K562 (cell line): ENCODE results near the gene MC3R. TPM values are rescaled to one million over a fixed set of nuclear protein-coding genes. Genes with fewer than 3 reads are reported as not detected.

ENCODE experiments used
- ATAC-seq: fragments of 200-7000 bp; cut with Tn5 transposase; 3 replicates; pipeline ENCODE4 v1.9.1; 2020; ENCODE audit warnings: moderate library complexity
- BruUV-seq: library from RNA; stranded (reverse); fragments of 400-500 nt; replicated peaks from 2 replicates; lab custom pipeline; 2021; lab: Mats Ljungman, UMichigan
- CTCF ChIA-PET: fragments of 300-600 bp; formaldehyde crosslinking; extraction: SDS; loops from one replicate; lab custom pipeline; 2021; ENCODE audit warnings: low intra/inter-chr PET ratio; lab: Yijun Ruan, JAX
- POLR2A ChIA-PET: fragments of 300-600, 350-650 bp; sonication (Branson Sonifier 250); formaldehyde crosslinking; extraction: SDS; loops from one replicate; lab custom pipeline; 2021; ENCODE audit warnings: antibody characterized with exemption, inconsistent platforms; lab: Yijun Ruan, JAX
- DNase-seq, 4 experiments: peaks; one replicate each; pipeline versions ENCODE4 v3.0.0 to v3.0.0-alpha.2; 2011 to 2018; ENCODE audit warnings: low spot score in 3 of 4, mixed read lengths in 3 of 4; ENCODE audit errors: extremely low read depth in 1 of 4
- FAIRE-seq: peaks from 2 replicates; lab custom pipeline; 2011; peaks lifted over from hg19 to GRCh38; lab: Jason Lieb, UNC
- H2AFZ ChIP-seq: 2 replicates; pipeline ENCODE4 v1.6.0; 2011; ENCODE audit warnings: low read depth, low read length, control low read depth, inconsistent platforms
- H3K27ac ChIP-seq: fragments of 200-600 bp; 3 replicates; pipeline ENCODE4 v1.8.0; 2011; ENCODE audit warnings: low read depth, mild to moderate bottlenecking, control low read depth, inconsistent platforms, low read length, moderate library complexity, mixed read lengths; ENCODE audit errors: extremely low read depth
- H3K27me3 ChIP-seq, 2 experiments: fragments of 300-600 bp in 1 of 2; 2 replicates in 1 of 2; 3 replicates in 1 of 2; pipeline versions ENCODE4 v1.6.0 to v1.8.0; 2011; ENCODE audit warnings: inconsistent platforms in 2 of 2, low read length in 2 of 2, mild to moderate bottlenecking in 1 of 2, mixed read lengths in 1 of 2, moderate library complexity in 1 of 2; ENCODE audit not compliant: control insufficient read depth in 2 of 2, insufficient read depth in 2 of 2
- H3K36me3 ChIP-seq: fragments of 300-600 bp; 3 replicates; pipeline ENCODE4 v1.8.0; 2011; ENCODE audit warnings: mild to moderate bottlenecking, low read length, inconsistent platforms; ENCODE audit not compliant: control insufficient read depth, insufficient read depth
- H3K4me1 ChIP-seq, 2 experiments: fragments of 200-600 bp in 1 of 2; replicated peaks in 1 of 2; 2 replicates in 1 of 2; 3 replicates in 1 of 2; pipeline versions ENCODE4 v1.5.1 to v1.8.0; 2011; ENCODE audit warnings: inconsistent platforms in 2 of 2, low read length in 2 of 2, mild to moderate bottlenecking in 1 of 2, mixed read lengths in 1 of 2, moderate library complexity in 1 of 2; ENCODE audit not compliant: control insufficient read depth in 2 of 2, insufficient read depth in 2 of 2
- H3K4me2 ChIP-seq: 2 replicates; pipeline ENCODE4 v1.6.1; 2011; ENCODE audit warnings: low read length, control low read depth, inconsistent platforms, mixed read lengths; ENCODE audit not compliant: insufficient read depth
- H3K4me3 ChIP-seq: fragments of 200-600 bp; sonication (generic), shearing (Covaris generic); 2 replicates; pipeline ENCODE4 v1.5.1; 2016; ENCODE audit warnings: control low read depth, inconsistent platforms
- H3K79me2 ChIP-seq: fragments of 200-600 bp; 3 replicates; pipeline ENCODE4 v1.8.0; 2011; ENCODE audit warnings: low read length, inconsistent platforms; ENCODE audit not compliant: control insufficient read depth, insufficient read depth
- H3K9ac ChIP-seq, 2 experiments: 2 replicates each; pipeline versions ENCODE4 v1.6.0 to v1.6.1; 2011; ENCODE audit warnings: low read depth in 2 of 2, low read length in 2 of 2, control low read depth in 1 of 2, inconsistent platforms in 1 of 2, mild to moderate bottlenecking in 1 of 2, mixed read lengths in 1 of 2; ENCODE audit not compliant: insufficient read depth in 1 of 2
- H3K9me1 ChIP-seq: one replicate; pipeline ENCODE4 v1.6.0; 2011; ENCODE audit warnings: inconsistent platforms, mild to moderate bottlenecking, low read length, moderate library complexity; ENCODE audit not compliant: control insufficient read depth, insufficient read depth
- H3K9me3 ChIP-seq: replicated peaks from 2 replicates; pipeline ENCODE4 v1.5.1; 2011; ENCODE audit warnings: low read depth, low read length, inconsistent platforms; ENCODE audit not compliant: control insufficient read depth, insufficient read depth
- H4K20me1 ChIP-seq: replicated peaks from 2 replicates; pipeline ENCODE4 v1.6.1; 2011; ENCODE audit warnings: low read length, inconsistent platforms, mixed read lengths; ENCODE audit not compliant: control insufficient read depth, insufficient read depth
- CEBPB ChIP-seq: fragments of 450-650 bp; IDR thresholded peaks from 2 replicates; pipeline ENCODE4 v1.6.1; 2016; ENCODE audit warnings: missing genetic modification characterization, missing compliant biosample characterization
- EP400 ChIP-seq: fragments of 450-650 bp; IDR thresholded peaks from 2 replicates; pipeline ENCODE4 v1.6.1; 2017; ENCODE audit warnings: antibody characterized with exemption, mild to moderate bottlenecking, moderate library complexity
- NCOA6 ChIP-seq: fragments of 450-650 bp; IDR thresholded peaks from 2 replicates; pipeline ENCODE4 v1.6.1; 2017; ENCODE audit warnings: mild to moderate bottlenecking
- SIX5 ChIP-seq, 2 experiments: IDR thresholded peaks; 2 replicates each; pipeline ENCODE4 v1.6.1; 2011; ENCODE audit warnings: low read length in 2 of 2, borderline replicate concordance in 1 of 2, low read depth in 1 of 2, mild to moderate bottlenecking in 1 of 2, moderate library complexity in 1 of 2; ENCODE audit not compliant: insufficient read depth in 1 of 2
- SNIP1 ChIP-seq: fragments of 450-650 bp; IDR thresholded peaks from 2 replicates; pipeline ENCODE4 v1.7.1; 2017; ENCODE audit warnings: low read depth, mild to moderate bottlenecking
- TAL1 ChIP-seq: fragments of 450-650 bp; IDR thresholded peaks from 2 replicates; pipeline ENCODE4 v1.6.1; 2016; ENCODE audit warnings: mild to moderate bottlenecking
- ZNF253 ChIP-seq: fragments of 250-450 bp; sonication (Bioruptor Pico); conservative IDR thresholded peaks from 2 replicates; pipeline ENCODE4 v1.6.1; 2021; ENCODE audit warnings: mild to moderate bottlenecking
- ZNF41 ChIP-seq: fragments of 250-450 bp; sonication (Bioruptor Pico); conservative IDR thresholded peaks from 2 replicates; pipeline ENCODE4 v1.4.0; 2020; ENCODE audit warnings: mild to moderate bottlenecking
- ZNF431 ChIP-seq: sonication (generic); formaldehyde crosslinking; IDR thresholded peaks from 2 replicates; pipeline ENCODE4 v1.8.0; 2022; ENCODE audit warnings: mild to moderate bottlenecking, missing genetic modification reagents
- ZSCAN29 ChIP-seq: fragments of 450-650 bp; IDR thresholded peaks from 2 replicates; pipeline ENCODE4 v1.6.1; 2017
- in situ Hi-C: fragments of 300-500 bp; cut with MboI; formaldehyde crosslinking; loops from 4 replicates; pipeline ENCODE4 v1.15.0; 2018; ENCODE audit warnings: inconsistent platforms, mixed read lengths
- intact Hi-C: fragments of 100-400 bp; cut with micrococcal nuclease; formaldehyde crosslinking; loops from 2 replicates; pipeline ENCODE4 v1.14.2; 2022
- polyA plus RNA-seq, 8 experiments: library from polyadenylated mRNA; depleted of rRNA in 4 of 8; stranded (reverse) in 5 of 8; unstranded in 3 of 8; fragments of >200 nt; fragmentation: Nextera tagmentation in 2 of 8; fragmentation: Illumina TruSeq in 1 of 8; extraction: Ambion mirVana in 2 of 8; extraction: Trizol in 1 of 8; gene quantifications; 2 replicates each; pipeline versions ENCODE4 v1.2.1 to v1.2.3, GENCODE V29; 2011 to 2014; ENCODE audit warnings: inconsistent platforms in 1 of 8, missing spikeins in 1 of 8
- total RNA-seq, 7 experiments: library from RNA; depleted of rRNA in 6 of 7; stranded (reverse); fragments of >200 nt in 6 of 7; fragmentation: Illumina TruSeq in 2 of 7; extraction: Trizol in 2 of 7; gene quantifications; 2 replicates each; pipeline versions ENCODE4 v1.2.1 to v1.2.3, GENCODE V29; 2011 to 2021; ENCODE audit warnings: low replicate concordance in 1 of 7
- TF ChIP-seq, protein P1 (sequence below): sonication (generic); formaldehyde crosslinking; IDR thresholded peaks from 2 replicates; pipeline ENCODE4 v1.8.1; 2023; ENCODE audit warnings: mild to moderate bottlenecking, missing genetic modification reagents
- TF ChIP-seq, protein P2 (sequence below): fragments of 250-450 bp; sonication (Bioruptor Pico); IDR thresholded peaks from 2 replicates; pipeline ENCODE4 v1.5.0; 2022; ENCODE audit warnings: mild to moderate bottlenecking
- TF ChIP-seq, protein P3 (sequence below): fragments of 450-650 bp; conservative IDR thresholded peaks from 2 replicates; pipeline ENCODE4 v1.6.1; 2016; ENCODE audit warnings: missing genetic modification characterization, low read depth, mild to moderate bottlenecking, missing compliant biosample characterization, moderate library complexity
- TF ChIP-seq, protein P4 (sequence below): sonication (generic); formaldehyde crosslinking; IDR thresholded peaks from 2 replicates; pipeline ENCODE4 v1.8.0; 2023; ENCODE audit warnings: mild to moderate bottlenecking, missing genetic modification reagents
- TF ChIP-seq, protein P5 (sequence below): sonication (generic); IDR thresholded peaks from 2 replicates; pipeline ENCODE4 v1.6.1; 2016

Gene MC3R
- total and polyA plus RNA-seq, 9 of the 15 experiments (the other 6 are each of a cell fraction or from before 2014, with no cell fraction given) = not detected

DNA sequence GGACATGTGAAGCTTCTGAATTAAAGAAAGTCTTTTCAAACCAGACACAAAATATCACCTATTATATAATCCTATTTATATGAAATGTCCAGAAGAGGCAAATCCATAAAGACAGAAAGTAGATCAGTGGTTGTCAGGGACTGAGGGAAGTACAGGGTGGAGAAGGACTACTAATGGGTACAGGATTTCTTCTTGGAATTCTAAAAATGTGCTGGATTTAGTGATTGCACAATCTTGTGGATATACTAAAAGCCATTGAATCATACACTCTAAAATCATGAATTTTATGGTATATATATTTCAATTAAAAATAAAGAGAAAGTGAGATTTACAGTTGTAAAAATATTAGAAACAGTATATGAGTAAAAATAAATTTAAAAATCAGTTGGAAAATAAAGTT lies 18.7 kb upstream of the MC3R start:
- H3K4me3 ChIP-seq = no peak overlapping the region
- intact Hi-C loops = no loop called here
- H3K9ac ChIP-seq = no peak overlapping the region
- no peaks in the 10 kb centered on the region for H3K4me1 ChIP-seq
- H3K27ac ChIP-seq = no peak overlapping the region
- no peaks in the 10 kb centered on the region for H3K27me3 ChIP-seq
- no peaks in the 10 kb centered on the region for H3K36me3 ChIP-seq
- no peak overlapping the region for H2AFZ ChIP-seq
- H3K9me1 ChIP-seq = no peaks in the 10 kb centered on the region
- no peak for ATAC-seq
- in situ Hi-C loops = loop anchor here (25.0 kb wide), 1 partner anchor 1568 kb away; no protein-coding TSS in a partner anchor
- BruUV-seq = no TSS peak
- ChIA-PET POLR2A (interaction anchor here (0.6 kb wide), 1 partner anchor 878 kb away, joined by 4 read pairs; no protein-coding TSS in a partner anchor), CTCF (no interaction called here)
- no peaks in the 10 kb centered on the region for H3K79me2 ChIP-seq
- FAIRE-seq = no peak
- no peaks in the 10 kb centered on the region for H4K20me1 ChIP-seq
- H3K4me2 ChIP-seq = no peak overlapping the region
- no peaks in the 10 kb centered on the region for H3K9me3 ChIP-seq
- no peak for DNase-seq
- TF ChIP-seq, protein P1, sequence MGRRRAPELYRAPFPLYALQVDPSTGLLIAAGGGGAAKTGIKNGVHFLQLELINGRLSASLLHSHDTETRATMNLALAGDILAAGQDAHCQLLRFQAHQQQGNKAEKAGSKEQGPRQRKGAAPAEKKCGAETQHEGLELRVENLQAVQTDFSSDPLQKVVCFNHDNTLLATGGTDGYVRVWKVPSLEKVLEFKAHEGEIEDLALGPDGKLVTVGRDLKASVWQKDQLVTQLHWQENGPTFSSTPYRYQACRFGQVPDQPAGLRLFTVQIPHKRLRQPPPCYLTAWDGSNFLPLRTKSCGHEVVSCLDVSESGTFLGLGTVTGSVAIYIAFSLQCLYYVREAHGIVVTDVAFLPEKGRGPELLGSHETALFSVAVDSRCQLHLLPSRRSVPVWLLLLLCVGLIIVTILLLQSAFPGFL = no peak
- no peak for TF ChIP-seq ZSCAN29
- no peak for TF ChIP-seq ZNF253
- peak; percentile 42; the same call in 1 of the 2 replicates for TF ChIP-seq CEBPB (tag)
- TF ChIP-seq SIX5 (IDR thresholded peaks at IDR 0.05; ENCODE audit: borderline replicate concordance in 1 of 2, insufficient read depth in 1 of 2, low read depth in 1 of 2, low read length in 2 of 2) = no peak
- TF ChIP-seq ZNF41 (CRISPR knock-in tag) = no peak
- no peak for TF ChIP-seq SNIP1
- no peak for TF ChIP-seq NCOA6
- TF ChIP-seq, protein P2, sequence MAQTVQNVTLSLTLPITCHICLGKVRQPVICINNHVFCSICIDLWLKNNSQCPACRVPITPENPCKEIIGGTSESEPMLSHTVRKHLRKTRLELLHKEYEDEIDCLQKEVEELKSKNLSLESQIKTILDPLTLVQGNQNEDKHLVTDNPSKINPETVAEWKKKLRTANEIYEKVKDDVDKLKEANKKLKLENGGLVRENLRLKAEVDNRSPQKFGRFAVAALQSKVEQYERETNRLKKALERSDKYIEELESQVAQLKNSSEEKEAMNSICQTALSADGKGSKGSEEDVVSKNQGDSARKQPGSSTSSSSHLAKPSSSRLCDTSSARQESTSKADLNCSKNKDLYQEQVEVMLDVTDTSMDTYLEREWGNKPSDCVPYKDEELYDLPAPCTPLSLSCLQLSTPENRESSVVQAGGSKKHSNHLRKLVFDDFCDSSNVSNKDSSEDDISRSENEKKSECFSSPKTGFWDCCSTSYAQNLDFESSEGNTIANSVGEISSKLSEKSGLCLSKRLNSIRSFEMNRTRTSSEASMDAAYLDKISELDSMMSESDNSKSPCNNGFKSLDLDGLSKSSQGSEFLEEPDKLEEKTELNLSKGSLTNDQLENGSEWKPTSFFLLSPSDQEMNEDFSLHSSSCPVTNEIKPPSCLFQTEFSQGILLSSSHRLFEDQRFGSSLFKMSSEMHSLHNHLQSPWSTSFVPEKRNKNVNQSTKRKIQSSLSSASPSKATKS (CRISPR knock-in tag) = no peak
- no peak for TF ChIP-seq TAL1
- TF ChIP-seq, protein P3, sequence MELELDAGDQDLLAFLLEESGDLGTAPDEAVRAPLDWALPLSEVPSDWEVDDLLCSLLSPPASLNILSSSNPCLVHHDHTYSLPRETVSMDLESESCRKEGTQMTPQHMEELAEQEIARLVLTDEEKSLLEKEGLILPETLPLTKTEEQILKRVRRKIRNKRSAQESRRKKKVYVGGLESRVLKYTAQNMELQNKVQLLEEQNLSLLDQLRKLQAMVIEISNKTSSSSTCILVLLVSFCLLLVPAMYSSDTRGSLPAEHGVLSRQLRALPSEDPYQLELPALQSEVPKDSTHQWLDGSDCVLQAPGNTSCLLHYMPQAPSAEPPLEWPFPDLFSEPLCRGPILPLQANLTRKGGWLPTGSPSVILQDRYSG = no peak
- no peak for TF ChIP-seq ZNF431 (CRISPR knock-in tag)
- no peak for TF ChIP-seq EP400
- TF ChIP-seq, protein P4, sequence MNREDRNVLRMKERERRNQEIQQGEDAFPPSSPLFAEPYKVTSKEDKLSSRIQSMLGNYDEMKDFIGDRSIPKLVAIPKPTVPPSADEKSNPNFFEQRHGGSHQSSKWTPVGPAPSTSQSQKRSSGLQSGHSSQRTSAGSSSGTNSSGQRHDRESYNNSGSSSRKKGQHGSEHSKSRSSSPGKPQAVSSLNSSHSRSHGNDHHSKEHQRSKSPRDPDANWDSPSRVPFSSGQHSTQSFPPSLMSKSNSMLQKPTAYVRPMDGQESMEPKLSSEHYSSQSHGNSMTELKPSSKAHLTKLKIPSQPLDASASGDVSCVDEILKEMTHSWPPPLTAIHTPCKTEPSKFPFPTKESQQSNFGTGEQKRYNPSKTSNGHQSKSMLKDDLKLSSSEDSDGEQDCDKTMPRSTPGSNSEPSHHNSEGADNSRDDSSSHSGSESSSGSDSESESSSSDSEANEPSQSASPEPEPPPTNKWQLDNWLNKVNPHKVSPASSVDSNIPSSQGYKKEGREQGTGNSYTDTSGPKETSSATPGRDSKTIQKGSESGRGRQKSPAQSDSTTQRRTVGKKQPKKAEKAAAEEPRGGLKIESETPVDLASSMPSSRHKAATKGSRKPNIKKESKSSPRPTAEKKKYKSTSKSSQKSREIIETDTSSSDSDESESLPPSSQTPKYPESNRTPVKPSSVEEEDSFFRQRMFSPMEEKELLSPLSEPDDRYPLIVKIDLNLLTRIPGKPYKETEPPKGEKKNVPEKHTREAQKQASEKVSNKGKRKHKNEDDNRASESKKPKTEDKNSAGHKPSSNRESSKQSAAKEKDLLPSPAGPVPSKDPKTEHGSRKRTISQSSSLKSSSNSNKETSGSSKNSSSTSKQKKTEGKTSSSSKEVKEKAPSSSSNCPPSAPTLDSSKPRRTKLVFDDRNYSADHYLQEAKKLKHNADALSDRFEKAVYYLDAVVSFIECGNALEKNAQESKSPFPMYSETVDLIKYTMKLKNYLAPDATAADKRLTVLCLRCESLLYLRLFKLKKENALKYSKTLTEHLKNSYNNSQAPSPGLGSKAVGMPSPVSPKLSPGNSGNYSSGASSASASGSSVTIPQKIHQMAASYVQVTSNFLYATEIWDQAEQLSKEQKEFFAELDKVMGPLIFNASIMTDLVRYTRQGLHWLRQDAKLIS (CRISPR knock-in tag) = no peak
- TF ChIP-seq, protein P5, sequence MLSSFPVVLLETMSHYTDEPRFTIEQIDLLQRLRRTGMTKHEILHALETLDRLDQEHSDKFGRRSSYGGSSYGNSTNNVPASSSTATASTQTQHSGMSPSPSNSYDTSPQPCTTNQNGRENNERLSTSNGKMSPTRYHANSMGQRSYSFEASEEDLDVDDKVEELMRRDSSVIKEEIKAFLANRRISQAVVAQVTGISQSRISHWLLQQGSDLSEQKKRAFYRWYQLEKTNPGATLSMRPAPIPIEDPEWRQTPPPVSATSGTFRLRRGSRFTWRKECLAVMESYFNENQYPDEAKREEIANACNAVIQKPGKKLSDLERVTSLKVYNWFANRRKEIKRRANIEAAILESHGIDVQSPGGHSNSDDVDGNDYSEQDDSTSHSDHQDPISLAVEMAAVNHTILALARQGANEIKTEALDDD = no peak
